Testis (tissue), 2 donors: Measurements from ENCODE around the gene VPS26B.

Source experiments
- POLR2A ChIP-seq: fragments of 450-650 bp; IDR thresholded peaks from one replicate; pipeline ENCODE4 v1.6.1; 2017; ENCODE audit warnings: antibody characterized with exemption, mild to moderate bottlenecking, moderate library complexity
- TF ChIP-seq, protein P1 (sequence below), 3 experiments: fragments of 450-650 bp in 2 of 3; fragments of 200-600 bp in 1 of 3; sonication (generic) in 1 of 3; IDR thresholded peaks; one replicate each; pipeline ENCODE4 v1.5.1; 2016 to 2019; ENCODE audit warnings: antibody characterized with exemption in 3 of 3, mild to moderate bottlenecking in 2 of 3, moderate library complexity in 1 of 3

DNA sequence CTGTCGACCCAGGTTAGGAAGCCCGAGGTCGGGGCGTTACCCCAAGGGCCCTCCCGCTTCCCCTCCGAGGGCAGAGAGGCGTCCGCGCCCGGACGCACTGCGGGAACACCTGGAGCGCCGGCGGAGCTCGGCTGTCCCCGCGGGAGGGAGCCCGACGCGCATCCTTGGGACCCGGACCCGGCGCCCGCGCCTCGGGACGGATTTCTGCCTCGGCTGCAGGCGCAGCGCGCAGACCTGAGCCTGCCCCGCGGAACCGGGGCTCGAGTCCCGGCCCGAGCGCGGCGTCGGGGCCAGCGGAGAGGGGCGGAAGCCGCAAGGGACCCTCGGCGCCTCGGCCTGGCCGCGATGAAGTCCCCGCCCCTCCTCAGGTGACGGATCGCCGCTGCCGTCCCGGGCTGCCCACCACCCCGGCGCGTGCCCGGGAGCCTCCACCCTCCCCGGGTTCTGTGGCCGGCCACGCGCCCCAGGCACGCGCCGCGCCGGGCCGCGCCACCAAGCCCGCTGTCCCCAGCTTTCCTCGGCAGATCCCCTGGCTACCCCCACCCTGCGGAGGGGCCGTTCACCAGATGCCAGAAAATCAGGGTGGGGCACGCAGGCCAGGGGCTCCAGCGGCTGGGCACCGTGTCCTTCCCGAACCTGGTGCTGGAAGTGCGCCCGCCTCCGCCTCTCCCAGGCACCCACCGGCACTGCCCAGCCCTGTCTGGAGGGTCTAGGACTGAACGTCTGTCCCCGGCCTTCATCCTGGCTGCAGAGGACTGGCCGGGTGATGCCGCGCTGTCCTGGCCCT, 52.1 kb downstream of the VPS26B start:
- TF ChIP-seq, protein P1, sequence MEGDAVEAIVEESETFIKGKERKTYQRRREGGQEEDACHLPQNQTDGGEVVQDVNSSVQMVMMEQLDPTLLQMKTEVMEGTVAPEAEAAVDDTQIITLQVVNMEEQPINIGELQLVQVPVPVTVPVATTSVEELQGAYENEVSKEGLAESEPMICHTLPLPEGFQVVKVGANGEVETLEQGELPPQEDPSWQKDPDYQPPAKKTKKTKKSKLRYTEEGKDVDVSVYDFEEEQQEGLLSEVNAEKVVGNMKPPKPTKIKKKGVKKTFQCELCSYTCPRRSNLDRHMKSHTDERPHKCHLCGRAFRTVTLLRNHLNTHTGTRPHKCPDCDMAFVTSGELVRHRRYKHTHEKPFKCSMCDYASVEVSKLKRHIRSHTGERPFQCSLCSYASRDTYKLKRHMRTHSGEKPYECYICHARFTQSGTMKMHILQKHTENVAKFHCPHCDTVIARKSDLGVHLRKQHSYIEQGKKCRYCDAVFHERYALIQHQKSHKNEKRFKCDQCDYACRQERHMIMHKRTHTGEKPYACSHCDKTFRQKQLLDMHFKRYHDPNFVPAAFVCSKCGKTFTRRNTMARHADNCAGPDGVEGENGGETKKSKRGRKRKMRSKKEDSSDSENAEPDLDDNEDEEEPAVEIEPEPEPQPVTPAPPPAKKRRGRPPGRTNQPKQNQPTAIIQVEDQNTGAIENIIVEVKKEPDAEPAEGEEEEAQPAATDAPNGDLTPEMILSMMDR (IDR thresholded peaks at IDR 0.05) = no peak
- TF ChIP-seq POLR2A = no peak
